Raji (cell line): ENCODE results near the gene XKR8.
A peak's percentile ranks its signal among the peaks of the same experiment; 100 is the strongest.

Experiments
- POLR2A ChIP-seq: IDR thresholded peaks from 2 replicates; pipeline ENCODE4 v1.6.1; 2011; ENCODE audit warnings: low read depth, low read length, control low read depth; ENCODE audit not compliant: insufficient read depth

XKR8 gene

GRCh38 chr1:27959792-27960603, at the start of gene XKR8:
XKR8 (plus strand) TSS chr1:27959973; CDS start chr1:27960070, 97 bp downstream.
- TF ChIP-seq POLR2A, result peak; percentile 33

GRCh38 chr1:27912429-27912828, 47.3 kb upstream of the XKR8 start:
- TF ChIP-seq POLR2A, result no peak

DNA sequence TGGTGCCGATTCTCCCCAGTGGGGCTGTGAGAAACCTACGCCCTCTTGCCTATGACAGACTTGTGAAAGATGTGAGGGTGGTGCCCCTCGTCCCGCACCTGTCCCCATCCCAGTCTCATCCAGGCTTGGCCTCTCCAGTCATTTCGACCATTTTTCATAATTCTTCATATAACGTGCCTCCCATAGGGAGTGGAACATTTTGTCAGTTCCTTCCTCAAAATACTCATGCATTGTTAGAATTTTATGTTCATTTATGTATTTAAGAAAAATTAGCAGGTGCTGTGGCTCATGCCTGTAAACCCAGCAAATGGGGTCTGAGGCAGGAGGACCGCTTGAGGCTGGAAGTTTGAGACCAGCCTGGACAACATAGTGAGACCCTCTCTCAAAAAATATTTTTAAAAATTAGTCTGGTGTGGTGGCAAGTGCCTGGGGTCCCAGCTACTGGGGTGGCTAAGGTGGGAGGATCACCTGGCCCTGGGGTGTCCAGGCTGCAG, 44.6 kb upstream of the XKR8 start:
- TF ChIP-seq POLR2A, result no peak

DNA sequence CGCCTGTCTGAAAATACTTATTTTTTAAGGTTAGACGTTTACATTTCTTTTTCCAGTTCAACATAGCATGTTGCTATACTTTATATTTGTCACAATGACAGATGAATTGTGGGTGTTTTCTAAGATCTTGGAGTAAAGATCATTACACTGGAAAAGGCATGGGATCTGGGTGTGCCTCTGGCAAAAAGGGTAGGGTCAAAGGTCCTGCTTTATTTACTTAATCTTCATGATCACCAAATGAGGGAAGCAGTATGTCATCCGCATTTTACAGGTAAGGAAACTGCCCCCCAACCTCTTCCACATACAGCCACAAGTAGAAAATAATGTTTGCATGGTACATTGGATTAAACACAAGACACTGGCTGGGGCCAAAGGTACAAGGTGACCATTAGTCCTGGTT, 37.5 kb upstream of the XKR8 start:
- no peak for TF ChIP-seq POLR2A

DNA sequence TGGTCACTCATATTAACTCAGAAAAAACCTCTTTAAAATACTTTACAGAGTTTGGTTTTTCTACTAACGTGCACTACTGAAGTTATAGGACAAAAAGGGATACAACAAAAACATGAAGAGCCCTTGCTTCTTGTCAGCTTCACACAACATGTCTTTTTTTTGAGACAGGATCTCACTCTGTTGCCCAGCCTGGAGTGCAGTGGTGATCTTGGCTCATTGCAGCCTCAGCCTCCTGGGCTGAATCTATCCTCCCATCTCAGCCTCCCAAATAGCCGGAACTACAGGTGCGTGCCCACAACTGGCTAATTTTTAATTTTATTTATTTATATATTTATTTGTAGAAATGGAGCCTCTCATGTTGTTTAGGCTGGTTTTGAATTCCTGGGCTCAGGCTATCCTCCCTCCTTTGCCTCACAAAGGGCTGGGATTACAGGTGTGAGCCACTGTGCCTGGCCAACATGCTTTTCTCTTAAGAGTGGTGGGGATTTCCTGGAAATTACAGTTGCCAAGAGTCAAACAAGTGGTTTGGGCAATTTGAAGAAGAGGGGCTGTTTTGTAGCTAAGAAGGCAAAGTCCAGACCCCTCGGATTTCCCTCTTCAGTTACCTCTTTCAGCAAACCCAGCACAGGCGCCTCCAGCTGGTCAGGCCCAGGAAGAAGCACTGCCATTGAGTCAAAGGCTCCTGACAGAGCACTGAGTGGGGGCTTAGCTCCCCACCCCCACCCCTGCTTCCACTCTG, 31.4 kb upstream of the XKR8 start:
- no peak for TF ChIP-seq POLR2A

GRCh38 chr1:27931184-27931583, 28.6 kb upstream of the XKR8 start:
- TF ChIP-seq POLR2A, result no peak

GRCh38 chr1:27931759-27932158, 28.0 kb upstream of the XKR8 start:
- TF ChIP-seq POLR2A, result no peak

DNA sequence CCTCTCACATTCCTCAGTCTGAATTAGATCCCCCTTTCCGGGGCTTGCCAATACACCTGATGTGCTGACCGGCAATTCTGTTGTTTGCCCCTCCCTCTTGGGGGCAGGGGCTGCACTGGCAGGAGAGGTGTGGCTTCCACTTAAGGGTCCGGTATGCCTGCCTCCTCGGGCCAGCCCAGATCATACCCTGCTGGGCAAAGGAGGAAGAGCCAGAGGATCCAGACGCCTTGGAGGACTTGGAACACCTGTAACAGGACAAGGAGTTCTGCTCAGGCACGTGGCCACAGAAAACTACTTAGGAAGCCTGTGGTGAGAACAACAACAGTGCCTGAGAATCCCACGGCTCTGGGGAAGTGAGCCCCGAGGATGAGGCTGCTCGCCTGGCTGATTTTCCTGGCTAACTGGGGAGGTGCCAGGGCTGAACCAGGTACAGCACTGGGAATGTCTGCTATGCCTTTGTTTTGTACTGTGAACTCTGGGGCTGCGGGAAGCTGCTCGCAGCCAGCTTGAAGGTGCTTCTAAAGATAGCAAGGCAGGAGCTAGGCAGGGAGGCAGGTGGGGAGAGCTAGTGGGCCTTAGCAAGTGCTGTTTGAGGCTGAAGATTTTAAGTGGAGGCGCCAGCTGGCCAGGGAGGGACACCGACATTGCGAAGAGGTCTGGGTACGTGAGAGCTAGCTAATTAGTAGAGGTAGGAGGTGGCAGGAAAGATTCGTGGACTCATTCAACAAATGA, 24.8 kb upstream of the XKR8 start, which contains the start of gene SMPDL3B:
Gene SMPDL3B (plus strand): TSS at position 183 of the 732 bp plus-strand sequence. CDS start 184 bp downstream, at position 367.
- peak; percentile 69 for TF ChIP-seq POLR2A

GRCh38 chr1:27935721-27936120, 24.1 kb upstream of the XKR8 start:
- TF ChIP-seq POLR2A, result no peak

DNA sequence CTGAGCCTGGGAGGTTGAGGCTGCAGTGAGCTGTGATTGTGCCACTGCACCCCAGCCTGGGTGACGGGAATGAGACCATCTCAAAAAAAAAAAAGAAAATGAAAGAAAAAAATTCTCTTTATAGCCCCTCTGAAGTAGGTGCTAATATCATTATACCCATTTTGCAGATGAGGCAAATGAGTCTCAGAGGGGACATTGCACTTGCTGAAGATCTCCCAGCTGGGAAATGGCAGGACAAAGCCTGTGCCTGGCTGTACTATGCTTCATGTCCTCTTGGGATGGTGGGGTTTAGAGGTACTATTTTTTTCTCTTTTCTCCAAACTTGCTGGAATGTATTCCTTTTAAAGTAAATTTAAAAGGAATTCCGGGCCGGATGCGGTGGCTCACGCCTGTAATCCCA, 23.4 kb upstream of the XKR8 start:
- TF ChIP-seq POLR2A, result no peak

GRCh38 chr1:27937524-27937836, 22.3 kb upstream of the XKR8 start:
- no peak for TF ChIP-seq POLR2A

- no peak for TF ChIP-seq POLR2A
Observed at GRCh38 chr1:27938488-27938887, 21.3 kb upstream of the XKR8 start.

DNA sequence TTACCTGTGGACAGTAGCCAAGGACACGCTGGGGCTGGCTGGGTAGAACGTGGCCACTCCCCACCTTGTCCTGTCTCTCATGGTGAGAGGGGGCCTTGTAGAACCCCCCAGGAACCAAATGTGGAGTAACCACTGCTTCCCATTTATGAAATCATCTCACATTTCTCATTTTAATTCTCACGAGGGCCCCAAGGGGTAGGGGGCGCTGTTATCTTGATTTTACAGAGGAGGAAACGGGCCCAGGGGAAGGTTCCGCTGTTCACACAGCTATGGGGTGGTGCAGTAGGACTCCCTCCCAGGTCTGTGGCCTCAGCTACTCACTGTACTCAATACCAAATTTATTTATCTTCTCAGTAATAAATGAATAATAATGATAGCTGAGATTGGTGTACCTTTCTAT, 19.5 kb upstream of the XKR8 start:
- TF ChIP-seq POLR2A, result no peak

DNA sequence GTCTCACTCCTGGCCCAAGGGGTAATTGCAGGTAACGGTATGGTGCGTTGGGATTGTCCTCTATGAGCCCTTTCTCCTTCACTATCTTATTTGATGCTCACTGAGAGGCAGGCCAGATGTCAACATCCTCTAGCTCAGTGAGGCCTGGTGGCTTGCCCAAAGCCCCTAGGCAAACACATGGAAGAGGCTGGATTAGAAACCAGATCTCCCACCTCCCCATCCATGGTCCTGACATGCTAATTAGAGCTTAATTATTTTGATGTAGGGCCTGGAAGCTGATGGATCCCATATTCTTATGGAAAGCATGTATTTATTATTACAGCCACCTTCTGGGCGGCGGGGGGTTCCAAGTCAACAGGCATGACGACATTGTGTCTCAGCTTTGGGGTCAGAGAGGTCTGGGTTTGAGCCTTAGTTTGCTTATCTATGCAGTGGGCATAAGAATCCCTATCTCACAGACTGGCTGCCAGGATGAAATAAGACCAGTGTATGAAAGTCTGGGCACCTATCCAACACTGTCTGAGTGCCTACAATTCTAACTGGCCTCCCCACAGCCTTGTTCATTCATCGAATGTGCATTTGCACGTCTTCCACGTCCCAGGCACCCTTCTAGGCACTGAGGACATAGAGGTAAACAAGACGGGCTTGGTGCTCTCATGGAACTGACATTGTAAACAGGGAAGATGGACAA, 18.8 kb upstream of the XKR8 start:
- TF ChIP-seq POLR2A, result no peak
